Activated CD4-positive, alpha-beta T cell treated with anti-CD3 and anti-CD28 coated beads for 48 hours (primary cell): ENCODE results near the gene NGLY1.
A peak's percentile ranks its signal among the peaks of the same experiment; 100 is the strongest.

ENCODE experiments used
- DNase-seq: peaks from one replicate; pipeline ENCODE4 v3.0.0-alpha.2; 2020

The NGLY1 gene, protein sequence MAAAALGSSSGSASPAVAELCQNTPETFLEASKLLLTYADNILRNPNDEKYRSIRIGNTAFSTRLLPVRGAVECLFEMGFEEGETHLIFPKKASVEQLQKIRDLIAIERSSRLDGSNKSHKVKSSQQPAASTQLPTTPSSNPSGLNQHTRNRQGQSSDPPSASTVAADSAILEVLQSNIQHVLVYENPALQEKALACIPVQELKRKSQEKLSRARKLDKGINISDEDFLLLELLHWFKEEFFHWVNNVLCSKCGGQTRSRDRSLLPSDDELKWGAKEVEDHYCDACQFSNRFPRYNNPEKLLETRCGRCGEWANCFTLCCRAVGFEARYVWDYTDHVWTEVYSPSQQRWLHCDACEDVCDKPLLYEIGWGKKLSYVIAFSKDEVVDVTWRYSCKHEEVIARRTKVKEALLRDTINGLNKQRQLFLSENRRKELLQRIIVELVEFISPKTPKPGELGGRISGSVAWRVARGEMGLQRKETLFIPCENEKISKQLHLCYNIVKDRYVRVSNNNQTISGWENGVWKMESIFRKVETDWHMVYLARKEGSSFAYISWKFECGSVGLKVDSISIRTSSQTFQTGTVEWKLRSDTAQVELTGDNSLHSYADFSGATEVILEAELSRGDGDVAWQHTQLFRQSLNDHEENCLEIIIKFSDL

DNA sequence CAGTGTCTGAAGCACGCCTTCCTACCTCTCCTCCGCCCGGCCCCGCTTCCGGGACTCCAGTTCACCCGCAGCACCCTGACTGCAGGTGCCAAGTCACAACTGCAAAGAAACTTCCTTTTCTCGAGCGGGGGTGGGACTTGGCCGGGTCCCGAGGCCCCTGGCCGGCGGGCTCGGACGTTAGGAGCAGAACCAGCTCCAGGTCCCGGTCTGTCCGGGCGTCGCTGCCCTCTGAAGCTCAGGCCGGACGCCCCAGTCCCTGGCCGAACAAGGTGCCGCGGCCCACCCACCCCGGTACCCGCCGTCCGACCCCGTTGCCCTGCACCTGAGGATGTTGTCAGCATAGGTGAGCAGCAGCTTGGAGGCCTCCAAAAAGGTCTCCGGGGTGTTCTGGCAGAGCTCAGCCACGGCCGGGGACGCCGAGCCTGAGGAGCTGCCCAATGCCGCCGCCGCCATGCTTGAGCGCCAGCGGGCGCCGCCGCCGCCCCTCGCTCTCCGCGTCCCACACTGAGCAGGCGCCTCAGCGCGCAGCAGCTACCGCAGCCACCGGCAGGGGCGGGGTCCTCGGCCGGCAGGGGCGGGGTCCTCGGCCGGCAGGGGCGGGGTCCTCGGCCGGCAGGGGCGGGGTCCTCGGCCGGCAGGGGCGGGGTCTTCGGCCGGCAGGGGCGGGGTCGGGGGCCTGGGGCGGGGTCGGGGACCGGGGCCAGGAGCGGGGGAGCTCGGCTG lies at the start of gene NGLY1:
TSS of gene NGLY1 (minus strand) at position 506 of the 723 bp plus-strand sequence. CDS start at position 453, 53 bp downstream.
- peak; percentile 88 for DNase-seq

DNA sequence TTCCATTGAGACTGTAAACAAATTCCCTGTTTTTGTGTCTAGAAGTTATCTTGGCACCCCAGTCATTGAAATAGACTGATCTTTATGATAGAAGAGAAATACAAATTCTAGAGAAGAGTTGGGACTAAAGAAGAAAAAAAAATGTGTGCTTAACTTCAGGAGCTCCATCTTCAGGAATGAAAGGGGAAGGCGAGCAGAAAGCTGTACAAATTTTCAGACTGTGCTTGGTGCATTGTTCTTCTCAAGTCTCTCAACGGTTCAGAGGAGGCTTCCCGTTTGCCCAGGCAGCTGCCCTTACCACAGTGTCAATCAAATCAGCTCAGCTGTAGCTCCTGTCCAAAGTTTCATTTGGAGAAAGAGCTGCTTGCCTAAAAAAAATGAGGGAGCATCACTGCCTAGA lies 48.3 kb upstream of the NGLY1 start:
- no peak for DNase-seq

DNA sequence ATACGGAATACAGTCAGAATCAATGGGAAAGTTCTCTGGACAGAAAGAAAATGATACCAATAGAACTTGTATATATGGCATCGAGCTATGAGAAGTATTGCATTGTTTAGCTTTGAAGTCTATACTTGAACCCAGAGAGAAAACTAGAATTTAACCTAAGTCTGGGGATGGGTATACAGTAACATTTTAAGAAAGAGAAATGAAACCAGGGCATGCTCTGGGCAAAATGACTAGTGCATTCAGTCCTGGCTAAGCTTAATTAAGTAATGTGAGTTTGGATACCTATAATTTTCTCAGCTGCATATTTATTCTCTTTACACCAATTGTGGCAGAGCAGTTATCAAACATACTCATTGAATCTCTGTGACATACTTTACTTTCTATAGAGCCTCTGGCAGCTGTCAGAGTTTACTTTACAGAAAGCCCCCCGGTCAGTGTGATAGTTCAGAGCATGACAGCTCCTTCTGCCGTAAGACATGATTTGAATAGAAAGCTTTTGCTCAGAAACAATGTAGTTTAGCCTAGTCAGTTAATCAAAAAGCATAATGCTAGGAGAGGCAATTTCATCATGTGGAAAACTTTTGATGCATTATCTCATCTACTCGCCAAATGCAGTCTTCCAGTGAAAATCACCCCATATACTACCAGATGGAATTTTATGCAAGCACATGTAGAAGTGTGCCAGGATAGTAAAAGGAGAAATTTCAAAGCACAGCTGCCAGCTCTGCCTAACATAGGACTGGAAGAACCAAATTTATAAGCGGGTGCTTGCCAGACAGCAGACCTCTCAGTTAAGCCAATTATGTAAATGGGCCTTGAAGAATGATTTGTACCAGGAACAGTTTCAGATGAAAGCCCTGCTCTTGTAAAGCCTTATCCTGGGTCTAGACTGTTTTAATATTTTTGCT lies 47.4 kb upstream of the NGLY1 start:
- DNase-seq, result no peak

DNA sequence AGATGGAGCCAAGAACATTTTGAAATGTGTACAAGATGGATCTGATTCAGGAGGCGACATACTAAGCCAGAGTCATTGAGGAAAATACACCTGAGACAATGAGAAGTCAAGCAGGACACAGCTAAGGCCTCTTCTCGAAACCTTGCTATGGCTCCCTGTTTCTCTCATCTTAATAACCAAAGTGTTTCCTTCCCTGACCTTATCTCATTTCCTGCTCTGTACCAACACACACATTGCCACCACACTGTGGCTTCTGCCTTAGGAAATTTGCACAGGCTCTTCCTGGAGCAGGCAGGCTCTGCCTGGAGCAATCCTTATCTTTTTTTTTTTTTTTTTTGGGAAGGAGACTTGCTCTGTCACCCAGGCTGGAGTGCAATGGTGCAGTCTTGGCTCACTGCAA lies 43.3 kb upstream of the NGLY1 start:
- no peak for DNase-seq

DNA sequence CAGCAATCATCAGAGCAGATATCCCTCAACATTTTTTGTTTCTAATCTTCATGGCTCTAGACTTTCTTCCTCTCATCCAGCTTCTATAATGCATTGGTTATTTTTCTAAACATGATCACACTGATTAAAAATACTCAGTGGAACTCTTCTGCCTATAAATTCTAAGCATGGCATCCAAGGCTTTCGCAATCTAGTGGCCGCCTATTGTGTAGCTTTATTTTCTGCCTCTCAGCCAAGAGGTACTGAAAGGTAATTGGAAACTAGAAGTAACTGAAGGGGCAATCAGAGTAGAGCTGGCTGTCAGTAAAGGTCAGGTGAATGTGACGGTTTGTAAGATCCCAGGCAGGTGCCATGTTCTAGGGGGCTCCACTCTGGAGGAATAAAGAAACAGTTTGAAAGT lies 40.1 kb upstream of the NGLY1 start:
- no peak for DNase-seq

DNA sequence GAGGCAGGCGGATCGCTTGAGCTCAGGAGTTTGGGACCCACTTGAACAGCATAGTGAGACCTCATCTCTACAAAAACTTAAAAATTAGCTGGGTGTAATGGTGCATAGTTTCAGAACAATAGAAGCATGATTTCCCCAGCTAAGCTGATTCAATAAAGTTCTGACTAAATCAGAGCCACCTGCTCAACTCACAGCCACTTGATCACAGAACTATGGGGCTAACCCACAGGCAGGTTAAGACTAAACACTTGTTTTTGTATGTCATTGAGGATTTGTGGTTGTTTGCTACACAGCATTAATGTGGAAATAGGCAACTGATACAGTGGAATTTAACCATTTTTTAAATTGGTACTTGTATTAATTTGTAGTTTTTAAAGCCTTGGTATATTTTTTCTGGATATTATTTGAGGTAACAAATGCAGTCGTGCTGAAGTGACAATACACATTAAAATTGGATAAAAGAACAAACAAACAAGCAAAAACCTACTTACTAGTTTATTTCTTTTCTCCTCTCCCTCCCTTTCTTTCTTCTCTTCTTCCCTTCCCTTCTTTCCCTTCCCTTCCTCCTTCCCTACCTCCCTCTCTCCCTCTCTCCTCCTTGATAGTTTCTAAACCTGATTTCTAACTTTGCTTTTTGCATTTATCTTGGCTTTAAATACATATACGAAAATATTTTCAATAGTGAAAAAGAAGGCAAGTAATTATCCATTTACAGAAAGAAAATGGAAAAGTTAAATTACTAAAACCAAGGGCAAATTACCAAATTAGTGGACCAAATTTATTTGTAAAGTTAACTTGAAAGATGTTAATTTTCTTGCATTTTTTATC lies 38.7 kb upstream of the NGLY1 start:
- DNase-seq, result no peak

DNA sequence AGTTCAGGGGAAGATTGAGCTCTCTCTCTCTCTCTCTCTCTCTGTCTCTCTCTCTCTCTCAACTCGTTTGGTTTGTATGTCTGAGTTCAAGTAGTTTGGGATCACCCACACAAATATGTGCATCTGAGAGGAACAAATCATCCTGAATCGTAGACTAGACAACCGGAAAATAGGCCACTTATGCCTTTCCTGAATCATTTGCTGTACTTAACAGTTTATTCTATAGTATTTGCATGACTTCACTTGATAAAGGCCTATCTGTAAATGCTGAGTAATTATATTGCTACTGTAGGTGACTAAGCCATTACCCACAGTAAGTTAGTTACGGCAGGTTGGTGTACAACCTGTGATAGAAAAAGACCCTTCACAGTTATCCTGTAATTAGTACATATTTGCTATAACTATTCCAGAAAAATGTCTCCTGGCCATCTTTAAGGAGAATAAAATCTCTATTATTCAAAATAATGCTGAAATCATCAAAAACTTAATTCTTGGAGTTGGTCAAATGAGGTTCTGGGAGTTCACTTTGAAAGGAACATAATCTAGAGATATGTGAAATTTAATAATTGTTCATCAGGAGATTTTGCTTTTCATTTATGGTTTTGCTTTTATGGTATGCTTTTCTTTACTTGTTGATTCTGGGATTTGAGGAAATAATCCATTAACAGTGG lies 37.7 kb upstream of the NGLY1 start:
- DNase-seq, result no peak

DNA sequence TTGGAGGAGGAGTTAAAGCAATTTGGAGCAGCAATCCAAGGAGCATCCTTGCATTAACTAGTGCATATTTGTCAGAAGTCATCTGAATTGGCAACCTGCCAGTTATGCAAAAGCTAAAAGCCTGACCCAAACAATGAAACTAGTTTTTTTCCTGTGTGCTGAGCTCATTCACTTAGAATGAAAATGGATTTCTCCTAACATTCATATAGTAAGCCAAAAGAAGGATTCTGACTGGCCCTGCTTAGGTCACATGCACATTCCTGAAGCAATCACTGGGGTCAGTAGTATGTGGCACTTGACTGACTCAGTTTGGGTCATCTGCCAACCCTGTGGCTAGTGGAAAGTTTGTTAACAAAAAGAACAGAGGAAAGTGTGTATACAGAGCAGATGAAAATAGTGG lies 37.1 kb upstream of the NGLY1 start:
- DNase-seq, result no peak

DNA sequence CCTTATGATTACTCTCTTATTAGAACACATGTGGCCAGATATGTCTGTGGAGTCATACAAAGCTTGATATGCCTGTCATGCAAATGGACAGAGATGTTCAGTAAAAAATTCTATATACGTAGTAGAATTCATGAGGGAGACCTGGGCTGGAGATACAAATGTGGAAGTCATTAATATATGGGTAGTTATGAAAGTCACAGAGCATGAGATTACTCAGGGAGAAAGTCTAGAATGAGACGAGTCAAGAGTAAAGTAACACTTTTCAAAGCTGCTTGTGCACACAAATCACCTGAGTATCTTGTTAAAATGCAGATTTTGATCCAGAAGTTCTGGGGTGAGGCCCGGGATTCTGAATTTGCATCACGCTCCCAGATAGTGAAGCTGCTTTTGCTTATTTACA lies 35.1 kb upstream of the NGLY1 start:
- no peak for DNase-seq

DNA sequence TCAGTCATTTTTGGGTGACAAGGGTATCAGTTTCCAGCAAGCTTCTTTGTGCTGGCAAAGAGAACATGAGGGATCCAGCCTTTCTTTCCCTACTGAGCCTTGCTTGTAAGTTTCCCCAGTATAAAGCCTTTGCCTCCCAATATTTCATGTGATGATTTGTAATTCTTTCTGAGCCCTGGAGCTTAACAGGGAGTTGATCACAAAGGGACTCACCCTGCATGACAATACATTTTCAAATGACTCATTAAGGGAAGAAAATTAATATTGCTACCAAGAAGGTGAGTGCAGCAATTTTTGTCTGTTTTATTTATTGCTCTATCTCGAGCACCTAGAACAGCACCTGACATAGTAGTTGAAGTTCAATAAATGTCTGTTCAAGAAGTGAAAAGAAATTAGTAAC lies 34.4 kb upstream of the NGLY1 start:
- DNase-seq, result no peak

DNA sequence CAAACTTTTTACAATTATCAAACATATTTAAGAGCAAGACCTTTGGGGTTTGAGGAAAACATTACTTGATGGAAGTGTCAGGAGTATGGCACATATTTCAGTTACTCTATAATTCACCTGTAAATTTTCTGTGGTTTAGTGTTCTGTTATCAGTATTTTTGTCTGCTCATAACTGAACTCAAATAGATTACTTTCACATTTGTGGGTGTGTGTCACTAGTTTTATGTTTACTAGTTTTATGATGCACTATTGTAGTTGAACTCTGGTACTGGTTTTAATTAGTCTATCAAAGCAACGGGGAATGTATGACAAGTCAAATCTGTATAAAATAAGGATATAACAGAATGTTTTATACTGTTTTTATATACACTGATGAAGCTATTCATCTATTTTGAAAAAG lies 33.9 kb upstream of the NGLY1 start:
- DNase-seq, result no peak

DNA sequence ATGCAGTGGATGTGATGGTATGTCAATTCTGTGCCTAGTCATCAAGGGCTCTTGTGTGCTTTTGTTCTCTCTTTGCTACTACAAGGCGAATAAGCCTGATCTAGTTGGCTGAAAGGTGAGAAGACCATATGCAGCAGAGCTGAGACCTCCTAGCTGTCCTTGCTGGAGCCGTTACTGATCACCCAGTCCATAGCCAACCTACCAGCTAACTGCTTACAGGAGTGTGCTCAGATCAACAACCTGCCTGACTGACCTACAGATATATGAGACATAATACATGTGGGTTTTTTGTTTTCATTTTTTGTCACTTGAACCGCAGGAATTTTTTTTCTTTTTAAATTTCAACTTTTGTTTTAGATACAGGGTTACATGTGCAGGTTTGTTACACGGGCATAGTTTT lies 29.4 kb upstream of the NGLY1 start:
- no peak for DNase-seq

DNA sequence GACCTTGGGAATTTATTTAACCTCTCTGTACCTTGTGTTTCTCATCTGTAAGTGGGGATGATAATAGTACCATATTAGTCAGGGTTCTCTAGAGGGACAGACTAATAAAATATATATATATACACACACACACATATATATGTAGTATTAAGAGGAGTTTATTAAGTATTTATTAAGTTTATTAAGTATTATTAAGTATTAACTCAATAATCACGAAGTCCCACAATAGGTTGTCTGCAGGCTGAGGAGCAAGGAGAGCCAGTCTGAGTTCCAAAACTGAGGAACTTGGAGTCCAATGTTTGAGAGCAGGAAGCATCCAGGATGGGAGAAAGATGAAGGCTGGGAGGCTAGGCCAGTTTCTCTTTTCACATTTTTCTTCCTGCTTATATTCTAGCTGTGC lies 21.4 kb upstream of the NGLY1 start:
- DNase-seq, result no peak

DNA sequence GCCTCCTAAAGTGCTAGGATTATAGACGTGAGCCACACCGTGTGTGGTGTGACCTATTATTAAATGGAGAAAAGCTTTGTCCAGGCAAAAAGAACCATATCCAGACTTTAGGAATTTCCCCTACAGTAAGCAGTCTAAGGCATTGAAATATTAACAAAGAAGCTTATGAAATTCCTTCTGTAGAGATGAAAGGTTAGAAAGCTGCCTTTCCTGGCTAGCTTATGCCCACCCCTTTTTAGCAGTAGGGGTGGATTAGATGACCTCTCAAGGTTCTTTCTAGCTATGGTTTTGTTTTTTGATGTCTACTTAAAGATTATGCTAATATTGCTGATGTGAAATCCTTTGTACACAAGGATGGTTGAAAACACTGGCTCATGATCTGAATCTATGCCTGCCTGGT lies 20.6 kb upstream of the NGLY1 start:
- DNase-seq, result no peak

DNA sequence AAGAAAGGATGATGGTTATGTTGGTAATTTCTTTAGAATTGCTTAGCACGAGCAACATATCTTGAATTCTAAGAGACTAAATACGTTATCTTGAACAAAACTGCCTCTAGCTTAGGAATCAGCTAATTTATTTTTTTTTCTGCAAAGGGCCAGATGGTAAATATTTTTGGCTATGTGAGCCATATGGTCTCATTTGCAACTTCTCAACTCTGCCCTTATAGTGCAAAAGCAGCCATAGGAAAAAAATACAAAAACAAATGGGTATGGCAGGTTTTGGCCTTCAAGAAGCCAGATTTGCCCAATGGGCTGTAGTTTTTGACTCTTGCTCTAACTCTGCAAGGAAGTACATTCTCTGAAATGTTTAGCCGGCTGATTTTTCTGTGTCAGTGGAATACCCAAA lies 18.5 kb upstream of the NGLY1 start:
- DNase-seq, result no peak

DNA sequence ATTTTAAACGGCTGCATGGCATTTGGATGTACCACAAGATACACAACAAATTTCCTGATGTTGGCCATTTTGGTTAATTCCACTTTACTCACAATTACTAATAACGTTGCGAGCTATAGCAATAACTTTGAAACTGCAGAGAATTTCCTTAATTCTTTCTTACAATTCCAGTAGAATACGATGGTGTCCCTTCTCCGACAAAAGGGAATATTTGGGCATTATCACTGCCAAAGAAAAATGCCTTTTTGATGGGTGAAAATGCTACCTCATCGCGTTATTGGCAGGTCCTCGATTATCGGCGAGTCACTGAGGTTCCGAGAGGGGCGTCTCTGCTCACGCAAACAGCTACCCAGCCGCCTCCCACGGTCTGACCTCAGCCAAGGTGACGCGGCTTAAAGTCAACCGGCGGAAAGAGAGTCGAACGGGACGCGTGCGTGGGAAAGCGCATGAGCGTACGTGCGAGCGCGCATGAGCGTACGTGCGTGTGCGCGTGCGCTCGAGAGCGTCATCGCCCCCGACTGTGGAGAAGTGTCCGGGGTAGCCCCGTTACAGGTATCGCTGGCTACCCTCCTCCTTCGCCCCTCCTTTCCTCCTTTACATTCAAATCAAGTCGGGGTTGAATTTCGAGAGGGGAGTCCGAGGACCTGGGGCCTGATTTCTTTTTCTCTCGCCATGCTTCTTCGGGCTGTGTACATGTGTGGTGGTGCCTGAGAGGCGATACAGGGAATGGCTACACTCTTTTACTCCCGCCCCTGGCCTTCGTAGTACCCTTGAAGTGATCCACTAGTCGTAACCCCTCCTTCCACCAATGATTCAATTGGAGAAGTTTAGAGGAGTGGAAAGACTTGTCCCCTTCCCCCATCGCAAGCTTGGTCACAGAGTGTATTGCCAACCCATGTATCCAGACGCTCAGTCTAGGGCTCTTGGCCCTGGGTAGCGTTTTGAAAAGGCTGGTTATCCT lies 6.6 kb upstream of the NGLY1 start, which contains the start of gene OXSM:
TSS of gene OXSM (plus strand) at position 495 of the 961 bp plus-strand sequence. CDS start 931 bp downstream, outside the sequence.
- DNase-seq, result peak; percentile 96

DNA sequence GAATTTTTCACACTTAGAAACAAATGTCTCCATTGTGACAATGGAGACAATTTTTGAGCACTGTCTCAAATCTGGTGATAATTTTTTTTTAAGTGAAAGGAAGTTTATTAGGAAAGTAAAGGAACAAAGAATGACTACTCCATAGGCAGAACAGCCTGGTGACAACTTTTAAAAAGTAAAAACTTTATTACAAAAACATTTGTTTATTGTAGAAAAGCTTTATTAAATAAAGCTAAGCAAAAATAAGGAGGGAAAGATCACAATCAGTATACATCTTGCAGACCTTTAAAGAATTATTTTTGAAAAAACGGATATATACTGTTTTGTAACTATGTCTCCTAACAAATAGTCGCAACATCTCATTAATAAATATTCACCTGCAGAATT lies 6.0 kb upstream of the NGLY1 start:
- no peak for DNase-seq

DNA sequence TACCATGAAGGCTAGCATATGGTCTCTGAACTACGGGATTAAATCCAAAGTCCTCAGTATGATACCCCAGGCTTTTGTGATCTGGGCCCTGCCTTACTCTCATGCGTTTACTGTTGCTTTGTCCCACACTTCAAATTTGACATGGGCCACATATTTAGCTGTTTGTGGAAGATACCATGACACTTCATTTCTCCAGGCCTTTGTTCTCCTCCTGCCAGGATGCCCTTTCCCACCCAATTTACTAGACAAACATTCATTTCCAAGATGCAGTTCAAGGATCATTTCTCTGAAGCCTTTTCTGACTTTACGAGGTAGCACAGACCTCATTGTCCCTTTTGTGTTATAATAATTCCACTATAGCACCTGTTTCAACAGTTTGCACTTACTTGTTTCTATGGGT lies 4.4 kb upstream of the NGLY1 start:
- no peak for DNase-seq

DNA sequence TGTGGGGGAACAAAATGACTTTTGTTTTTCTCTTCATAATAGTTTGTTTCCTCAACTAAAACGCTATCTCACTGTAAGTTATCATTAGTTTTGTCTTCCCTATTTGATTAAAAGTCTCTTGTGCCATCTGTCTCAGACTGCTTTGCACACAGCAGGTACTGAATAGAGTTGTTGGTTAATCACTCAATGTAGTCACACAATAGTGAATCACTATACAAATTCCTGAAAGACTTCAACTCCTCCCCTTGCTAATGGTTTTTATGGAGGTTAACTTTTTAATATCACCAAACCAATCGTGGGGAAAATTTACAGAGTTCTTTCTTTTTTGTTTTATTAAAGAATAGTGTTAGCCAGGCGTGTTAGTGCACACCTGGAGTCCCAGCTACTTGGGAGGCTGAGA lies 2.6 kb upstream of the NGLY1 start:
- no peak for DNase-seq

DNA sequence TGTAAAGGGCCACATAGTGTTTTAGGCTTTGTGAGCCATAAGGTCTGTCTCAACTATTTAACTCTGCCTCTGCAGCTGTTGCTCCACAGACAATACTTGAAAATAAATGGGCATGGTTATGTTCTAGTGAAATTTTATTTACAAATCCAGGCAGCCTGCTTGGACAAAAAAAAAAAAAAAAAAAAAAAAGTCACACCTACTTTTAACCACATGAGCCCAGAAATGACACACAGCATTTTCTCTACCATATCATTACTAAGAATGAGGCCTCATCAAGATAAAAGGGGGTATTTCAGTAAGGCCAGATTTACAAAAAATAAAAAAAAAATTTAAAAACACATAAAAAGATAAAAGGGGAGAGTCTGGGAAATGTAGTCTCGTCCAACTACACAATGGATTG lies 1.7 kb upstream of the NGLY1 start:
- no peak for DNase-seq
